Smooth muscle cell (in vitro differentiated cells): ENCODE data around the gene SYNRG. TPM values are rescaled to one million over a fixed set of nuclear protein-coding genes. Genes with fewer than 3 reads are reported as not detected.

Experiments used
- DNase-seq: peaks from one replicate; lab custom pipeline; 2025; ENCODE audit not compliant: unreplicated experiment; lab: John Stamatoyannopoulos, UW
- H2AFZ ChIP-seq: fragments of 200-600 bp; sonication (generic); 2 replicates; pipeline ENCODE4 v1.6.0; 2016; ENCODE audit warnings: antibody characterized with exemption, low read depth, mild to moderate bottlenecking
- H3F3A ChIP-seq: fragments of 200-600 bp; sonication (generic); 2 replicates; pipeline ENCODE4 v1.6.0; 2017; ENCODE audit warnings: antibody characterized with exemption, low read depth
- H3K27ac ChIP-seq: fragments of 200-600 bp; sonication (generic); 2 replicates; pipeline ENCODE4 v1.5.1; 2016; ENCODE audit warnings: low read depth, mild to moderate bottlenecking
- H3K27me3 ChIP-seq: fragments of 200-600 bp; sonication (generic); 2 replicates; pipeline ENCODE4 v1.6.1; 2016; ENCODE audit warnings: low read depth, mild to moderate bottlenecking
- H3K36me3 ChIP-seq: fragments of 200-600 bp; sonication (generic); 2 replicates; pipeline ENCODE4 v1.5.1; 2016; ENCODE audit warnings: low read depth
- H3K4me1 ChIP-seq: fragments of 200-600 bp; sonication (generic); 2 replicates; pipeline ENCODE4 v1.5.1; 2016; ENCODE audit warnings: low read depth
- H3K4me2 ChIP-seq: fragments of 200-600 bp; sonication (generic); 2 replicates; pipeline ENCODE4 v1.6.0; 2016; ENCODE audit warnings: mild to moderate bottlenecking
- H3K4me3 ChIP-seq: fragments of 200-600 bp; sonication (generic); 2 replicates; pipeline ENCODE4 v1.5.1; 2016; ENCODE audit warnings: mild to moderate bottlenecking
- H3K79me2 ChIP-seq: fragments of 200-600 bp; sonication (generic); 2 replicates; pipeline ENCODE4 v1.6.0; 2016; ENCODE audit warnings: low read depth, mild to moderate bottlenecking
- H3K9ac ChIP-seq: fragments of 200-600 bp; sonication (generic); 2 replicates; pipeline ENCODE4 v1.6.0; 2016; ENCODE audit warnings: low read depth
- H3K9me3 ChIP-seq: fragments of 200-600 bp; sonication (generic); replicated peaks from 2 replicates; pipeline ENCODE4 v1.5.1; 2016; ENCODE audit warnings: low read depth
- H4K20me1 ChIP-seq: fragments of 200-600 bp; sonication (generic); 2 replicates; pipeline ENCODE4 v1.6.0; 2016; ENCODE audit warnings: low read depth
- CTCF ChIP-seq: fragments of 200-600 bp; sonication (generic); IDR thresholded peaks from 2 replicates; pipeline ENCODE4 v1.5.1; 2017; ENCODE audit warnings: borderline replicate concordance, mild to moderate bottlenecking, antibody characterized with exemption; ENCODE audit not compliant: insufficient read depth, poor library complexity, severe bottlenecking
- WGBS: methylation state at CpG from one replicate; pipeline ENCODE4 v1.1.7; 2016; ENCODE audit warnings: low lambda C conversion rate; 5-methylcytosine and 5-hydroxymethylcytosine counted together
- polyA plus RNA-seq: library from polyadenylated mRNA; unstranded; fragments of >200 nt; fragmentation: Nextera tagmentation; extraction: Ambion mirVana; gene quantifications from 2 replicates; pipeline ENCODE4 v1.2.1, GENCODE V29; 2016
- total RNA-seq: library from RNA; depleted of rRNA; stranded (reverse); fragments of >200 nt; gene quantifications from 2 replicates; pipeline ENCODE4 v1.2.3, GENCODE V29; 2014

The SYNRG gene
- total and polyA plus RNA-seq, 2 experiments from 2014 or later = 16.2 to 18.9 TPM

GRCh38 chr17:37494401-37494831 is 114.8 kb downstream of the SYNRG start:
- peaks cover 77% of the 10 kb centered on the region for H3K79me2 ChIP-seq
- peaks cover 21% of the 10 kb centered on the region for H3K4me1 ChIP-seq
- no peak overlapping the region for H3K9ac ChIP-seq
- no peak overlapping the region for H3K4me3 ChIP-seq
- H4K20me1 ChIP-seq = peaks cover 65% of the 10 kb centered on the region
- no peaks in the 10 kb centered on the region for H3K27me3 ChIP-seq
- no peaks in the 10 kb centered on the region for H3K36me3 ChIP-seq
- H3F3A ChIP-seq = peaks cover 11% of the 10 kb centered on the region
- H3K4me2 ChIP-seq = no peak overlapping the region
- no peak for TF ChIP-seq CTCF
- H3K27ac ChIP-seq = peak overlapping the region; percentile 99
- DNase-seq = no peak
- 79% methylated on average over 3 of the region's 3 CpGs for WGBS
- H3K9me3 ChIP-seq = no peaks in the 10 kb centered on the region
- H2AFZ ChIP-seq = no peak overlapping the region

GRCh38 chr17:37493249-37494027 is 115.8 kb downstream of the SYNRG start:
- Histone ChIP-seq H4K20me1 (peaks cover 55% of the 10 kb centered on the region), H3K4me2 (peak overlapping the region; percentile 92), H3K36me3 (no peaks in the 10 kb centered on the region), H3K4me3 (no peak overlapping the region), H3K9me3 (no peaks in the 10 kb centered on the region), H3K27me3 (no peaks in the 10 kb centered on the region), H3K79me2 (peaks cover 67% of the 10 kb centered on the region), H3K27ac (peak overlapping the region; percentile 99), H3K9ac (peak overlapping the region; percentile 26), H3K4me1 (peaks cover 23% of the 10 kb centered on the region), H2AFZ (no peak overlapping the region), H3F3A (peaks cover 11% of the 10 kb centered on the region)
- no peak for TF ChIP-seq CTCF
- WGBS = 24% methylated on average over 2 of the region's 2 CpGs
- DNase-seq = no peak

GRCh38 chr17:37492167-37492566 is 117.1 kb downstream of the SYNRG start:
- H3K79me2 ChIP-seq = peaks cover 57% of the 10 kb centered on the region
- peak overlapping the region; percentile 99 for H3K27ac ChIP-seq
- TF ChIP-seq CTCF = no peak
- H3K9ac ChIP-seq = peak overlapping the region; percentile 90
- peak overlapping the region; percentile 92 for H3K4me2 ChIP-seq
- H3F3A ChIP-seq = peaks cover 13% of the 10 kb centered on the region
- WGBS = 68% methylated on average over 4 of the region's 4 CpGs
- H4K20me1 ChIP-seq = peaks cover 44% of the 10 kb centered on the region
- H3K9me3 ChIP-seq = no peaks in the 10 kb centered on the region
- H3K27me3 ChIP-seq = no peaks in the 10 kb centered on the region
- DNase-seq = no peak
- peak overlapping the region; percentile 72 for H3K4me3 ChIP-seq
- peaks cover 25% of the 10 kb centered on the region for H3K4me1 ChIP-seq
- no peak overlapping the region for H2AFZ ChIP-seq
- H3K36me3 ChIP-seq = no peaks in the 10 kb centered on the region
